ENCODE data around the gene ASPM. TPM values are rescaled to one million over a fixed set of nuclear protein-coding genes. Genes with fewer than 3 reads are reported as not detected.

Gene ASPM
- total and polyA plus RNA-seq, 2 donors (not counting 1 experiment from before 2014, with no cell fraction given): 0.13 to 0.27 TPM

- H3K9me3 Mint-ChIP-seq (ENCODE audit: insufficient read depth): no peaks in the 10 kb centered on the region
- H3K79me2 ChIP-seq (ENCODE audit: control insufficient read depth, insufficient read depth, low read length): no peaks in the 10 kb centered on the region
- TF ChIP-seq CTCF (IDR thresholded peaks at IDR 0.05): no peak
- peaks cover 0 to 4% (median 0%) of the 10 kb centered on the region in 4 experiments for H3K27me3 ChIP-seq (replicated peaks in 1 of 4; ENCODE audit: control extremely low read depth in 1 of 4, control insufficient read depth in 3 of 4, insufficient read depth in 4 of 4, low read length in 3 of 4)
- ChIA-PET POLR2A (no interaction called here), CTCF (no interaction called here)
- no peak overlapping the region for H3K4me2 ChIP-seq (replicated peaks; ENCODE audit: low read depth, low read length, poor library complexity, severe bottlenecking)
- DNase-seq: no peak
- H3K4me3 ChIP-seq (ENCODE audit: control extremely low read depth in 1 of 5, extremely low read depth in 1 of 5, insufficient read depth in 1 of 5, low read depth in 2 of 5, low read length in 4 of 5): no peak overlapping the region
- H3K4me3 Mint-ChIP-seq: no peak overlapping the region
- H3K4me1 Mint-ChIP-seq: no peaks in the 10 kb centered on the region
- H2AFZ ChIP-seq (ENCODE audit: insufficient read depth, low read depth, low read length, poor library complexity, severe bottlenecking): no peak overlapping the region
- intact Hi-C loops (cut with micrococcal nuclease): no loop called here
- H3K27ac Mint-ChIP-seq: no peak overlapping the region
- H4K20me1 ChIP-seq (ENCODE audit: control insufficient read depth, insufficient read depth, low read length, poor library complexity, severe bottlenecking): no peaks in the 10 kb centered on the region
- WGBS (ENCODE audit: insufficient coverage): 69% methylated on average over 2 of the region's 7 CpGs
- ATAC-seq (ENCODE audit: low read depth): no peak
- H3K9me3 ChIP-seq (ENCODE audit: control extremely low read depth in 1 of 3, control insufficient read depth in 2 of 3, insufficient read depth in 1 of 3, low read length in 2 of 3): peaks cover 0 to 1% (median 0%) of the 10 kb centered on the region in 3 donors
- H3K36me3 ChIP-seq (replicated peaks in 1 of 2; ENCODE audit: control extremely low read depth in 1 of 2, control insufficient read depth in 1 of 2, extremely low read depth in 1 of 2, insufficient read depth in 2 of 2, low read length in 1 of 2): no peaks in the 10 kb centered on the region
- no peak overlapping the region for H3K9ac ChIP-seq (ENCODE audit: low read length)
- H3K4me1 ChIP-seq (ENCODE audit: control insufficient read depth in 2 of 2, insufficient read depth in 2 of 2, low read length in 2 of 2): no peaks in the 10 kb centered on the region
- peaks cover 2% of the 10 kb centered on the region for H3K27me3 Mint-ChIP-seq
- H3K27ac ChIP-seq (ENCODE audit: low read length in 2 of 2): no peak overlapping the region
These were observed 104.7 kb downstream of the ASPM start for GRCh38 chr1:197041486-197042353.

GRCh38 chr1:197036861-197037260 is 109.6 kb downstream of the ASPM start:
- peaks cover 11% of the 10 kb centered on the region for H3K27me3 Mint-ChIP-seq

More at GRCh38 chr1:197036861-197037260, 109.6 kb downstream of the ASPM start:
- H3K9ac ChIP-seq (ENCODE audit: low read length): no peak overlapping the region
- Mint-ChIP-seq H3K9me3 (ENCODE audit: insufficient read depth) (no peaks in the 10 kb centered on the region), H3K27ac (no peak overlapping the region), H3K4me1 (no peaks in the 10 kb centered on the region), H3K4me3 (no peak overlapping the region)
- intact Hi-C loops (cut with micrococcal nuclease): no loop called here
- H3K4me3 ChIP-seq (ENCODE audit: control extremely low read depth in 1 of 5, extremely low read depth in 1 of 5, insufficient read depth in 1 of 5, low read depth in 2 of 5, low read length in 4 of 5): no peak overlapping the region
- ChIA-PET POLR2A (no interaction called here), CTCF (no interaction called here)
- H3K27me3 ChIP-seq (replicated peaks in 1 of 4; ENCODE audit: control extremely low read depth in 1 of 4, control insufficient read depth in 3 of 4, insufficient read depth in 4 of 4, low read length in 3 of 4): peaks cover 0 to 4% (median 0%) of the 10 kb centered on the region in 4 experiments
- no peak overlapping the region for H3K27ac ChIP-seq (ENCODE audit: low read length in 2 of 2)
- no peak overlapping the region for H2AFZ ChIP-seq (ENCODE audit: insufficient read depth, low read depth, low read length, poor library complexity, severe bottlenecking)
- peaks cover 0 to 1% (median 0%) of the 10 kb centered on the region in 3 donors for H3K9me3 ChIP-seq (ENCODE audit: control extremely low read depth in 1 of 3, control insufficient read depth in 2 of 3, insufficient read depth in 1 of 3, low read length in 2 of 3)
- ATAC-seq (ENCODE audit: low read depth) (no peak), DNase-seq (no peak)
- no peak overlapping the region for H3K4me2 ChIP-seq (replicated peaks; ENCODE audit: low read depth, low read length, poor library complexity, severe bottlenecking)
- TF ChIP-seq CTCF (IDR thresholded peaks at IDR 0.05): no peak
- no peak for TF ChIP-seq EZH2 (IDR thresholded peaks at IDR 0.05; ENCODE audit: borderline replicate concordance, insufficient read depth, low read depth, low read length, poor library complexity, severe bottlenecking)
- H4K20me1 ChIP-seq (ENCODE audit: control insufficient read depth, insufficient read depth, low read length, poor library complexity, severe bottlenecking): no peaks in the 10 kb centered on the region
- no CpG with 5 or more reads among the region's 3 CpGs for WGBS (ENCODE audit: insufficient coverage)
- H3K36me3 ChIP-seq (replicated peaks in 1 of 2; ENCODE audit: control extremely low read depth in 1 of 2, control insufficient read depth in 1 of 2, extremely low read depth in 1 of 2, insufficient read depth in 2 of 2, low read length in 1 of 2): no peaks in the 10 kb centered on the region
- no peaks in the 10 kb centered on the region for H3K79me2 ChIP-seq (ENCODE audit: control insufficient read depth, insufficient read depth, low read length)
- H3K4me1 ChIP-seq (ENCODE audit: control insufficient read depth in 2 of 2, insufficient read depth in 2 of 2, low read length in 2 of 2): no peaks in the 10 kb centered on the region

All from B cell (primary cell).